Measurements from ENCODE around the gene PTCRA.
A peak's percentile ranks its signal among the peaks of the same experiment; 100 is the strongest.

Gene PTCRA

DNA sequence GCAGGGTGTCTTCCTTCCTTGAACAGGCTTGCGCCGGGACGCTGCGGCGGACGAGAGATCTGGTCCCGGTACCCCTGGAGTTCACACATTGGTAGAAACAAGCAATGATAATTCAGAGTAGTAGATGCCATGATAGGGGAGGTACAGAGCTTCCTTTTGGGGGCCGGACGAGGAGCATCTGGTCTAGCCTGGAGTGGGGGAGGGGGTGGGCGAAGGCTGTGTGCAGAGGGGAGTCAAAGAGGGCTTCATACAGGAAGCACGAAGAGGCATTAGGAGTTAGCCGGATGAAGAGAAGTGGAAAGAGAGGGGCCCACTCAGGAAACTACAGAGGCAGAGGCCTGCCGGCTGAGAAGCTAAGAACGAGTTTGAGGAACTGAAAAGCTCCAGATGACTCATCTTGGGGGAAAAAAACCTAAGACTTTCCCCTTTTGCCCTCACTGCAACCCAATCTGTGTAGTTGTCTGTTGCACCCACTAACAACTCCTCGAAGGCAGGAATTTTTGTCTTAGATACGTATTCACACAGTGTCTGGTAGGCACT is 14.0 kb downstream of the PTCRA start:
- Histone ChIP-seq H3K27me3 (ENCODE audit: control insufficient read depth in 2 of 2, insufficient read depth in 2 of 2, low read length in 2 of 2) (no peaks in the 10 kb centered on the region), H3K27ac (ENCODE audit: low read depth in 2 of 2, low read length in 2 of 2) (peak overlapping the region; percentile 86 to 92), H3K4me3 (ENCODE audit: low read length in 2 of 2) (peak overlapping the region; percentile 75 to 81), H3K9me3 (ENCODE audit: control insufficient read depth in 2 of 2, low read length in 2 of 2) (no peaks in the 10 kb centered on the region), H3K4me1 (ENCODE audit: control insufficient read depth in 2 of 2, insufficient read depth in 2 of 2, low read length in 2 of 2) (peaks cover 13 to 18% of the 10 kb centered on the region in 2 donors), H3K9ac (ENCODE audit: low read depth in 1 of 2, low read length in 2 of 2) (peak overlapping the region; percentile 73 to 80), H3K36me3 (ENCODE audit: control insufficient read depth in 2 of 2, insufficient read depth in 2 of 2, low read length in 2 of 2) (peaks cover 6% of the 10 kb centered on the region in 2 donors)

DNA sequence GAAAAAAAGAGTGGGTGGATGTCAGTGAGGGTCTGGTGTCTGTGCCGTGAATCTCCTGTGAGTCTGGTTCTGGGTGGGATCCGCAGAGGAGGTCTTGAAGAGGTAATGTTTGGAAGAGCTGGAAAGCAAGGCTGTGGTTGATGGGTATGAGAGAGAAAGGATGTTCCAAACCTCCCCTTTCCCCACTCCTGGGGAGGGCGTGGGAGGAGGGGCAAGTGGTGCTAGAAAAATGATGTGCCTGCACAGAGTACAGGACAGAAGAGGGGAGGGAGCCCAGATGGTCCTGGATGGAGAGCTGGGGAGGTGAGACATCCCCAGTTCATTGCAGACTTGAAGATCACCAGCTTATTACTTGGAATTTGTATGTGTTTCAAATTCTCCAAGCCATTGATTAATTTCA is 16.6 kb downstream of the PTCRA start:
- Histone ChIP-seq H3K9ac (ENCODE audit: low read depth in 1 of 2, low read length in 2 of 2) (no peak overlapping the region), H3K27me3 (ENCODE audit: control insufficient read depth in 2 of 2, insufficient read depth in 2 of 2, low read length in 2 of 2) (no peaks in the 10 kb centered on the region), H3K4me1 (ENCODE audit: control insufficient read depth in 2 of 2, insufficient read depth in 2 of 2, low read length in 2 of 2) (peaks cover 13 to 18% of the 10 kb centered on the region in 2 donors), H3K36me3 (ENCODE audit: control insufficient read depth in 2 of 2, insufficient read depth in 2 of 2, low read length in 2 of 2) (peaks cover 22 to 24% of the 10 kb centered on the region in 2 donors), H3K4me3 (ENCODE audit: low read length in 2 of 2) (no peak overlapping the region), H3K9me3 (ENCODE audit: control insufficient read depth in 2 of 2, low read length in 2 of 2) (no peaks in the 10 kb centered on the region), H3K27ac (ENCODE audit: low read depth in 2 of 2, low read length in 2 of 2) (no peak overlapping the region)

DNA sequence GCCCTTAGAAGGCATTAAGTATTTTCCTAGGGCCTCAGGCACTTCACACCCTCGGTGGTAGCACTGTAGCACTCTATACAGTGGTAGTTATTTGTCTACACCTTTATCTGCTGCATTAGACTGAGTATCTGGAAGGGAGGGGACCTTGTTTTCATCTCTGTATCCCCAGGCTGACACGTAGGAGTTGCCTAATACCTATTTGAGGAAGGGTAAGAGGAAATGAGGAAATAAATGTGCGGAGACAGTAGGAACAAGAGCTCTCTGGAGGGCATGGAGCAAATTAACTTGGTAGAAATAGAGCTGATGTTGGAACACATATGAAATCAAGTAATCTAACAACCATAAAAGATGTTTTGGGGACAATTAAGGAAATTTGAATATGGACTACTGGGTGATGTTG is 17.4 kb downstream of the PTCRA start:
- no peaks in the 10 kb centered on the region for H3K9me3 ChIP-seq (ENCODE audit: control insufficient read depth in 2 of 2, low read length in 2 of 2)
- no peak overlapping the region for H3K27ac ChIP-seq (ENCODE audit: low read depth in 2 of 2, low read length in 2 of 2)
- no peak overlapping the region for H3K4me3 ChIP-seq (ENCODE audit: low read length in 2 of 2)
- H3K4me1 ChIP-seq (ENCODE audit: control insufficient read depth in 2 of 2, insufficient read depth in 2 of 2, low read length in 2 of 2), result peaks cover 13 to 18% of the 10 kb centered on the region in 2 donors
- no peaks in the 10 kb centered on the region for H3K27me3 ChIP-seq (ENCODE audit: control insufficient read depth in 2 of 2, insufficient read depth in 2 of 2, low read length in 2 of 2)
- H3K36me3 ChIP-seq (ENCODE audit: control insufficient read depth in 2 of 2, insufficient read depth in 2 of 2, low read length in 2 of 2), result peaks cover 29 to 32% of the 10 kb centered on the region in 2 donors
- H3K9ac ChIP-seq (ENCODE audit: low read depth in 1 of 2, low read length in 2 of 2), result no peak overlapping the region

DNA sequence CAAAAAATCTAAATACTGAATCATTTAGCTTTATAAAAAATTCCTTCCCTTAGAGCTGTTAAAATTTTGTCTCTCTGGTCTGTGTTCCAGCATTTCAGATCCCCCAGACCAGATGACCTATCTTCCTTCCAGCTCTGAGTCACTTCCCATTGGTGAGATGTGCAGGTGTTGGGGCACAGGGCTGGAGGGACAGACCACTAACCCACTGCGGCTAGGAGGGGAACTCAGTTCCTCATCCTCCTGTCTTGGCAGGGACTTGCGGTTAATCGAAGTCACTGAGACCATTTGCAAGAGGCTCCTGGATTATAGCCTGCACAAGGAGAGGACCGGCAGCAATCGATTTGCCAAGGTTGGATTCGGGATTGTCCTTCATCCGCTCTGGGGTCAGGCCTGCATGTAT is 19.5 kb downstream of the PTCRA start:
- Histone ChIP-seq H3K9ac (ENCODE audit: low read depth in 1 of 2, low read length in 2 of 2) (no peak overlapping the region), H3K4me3 (ENCODE audit: low read length in 2 of 2) (no peak overlapping the region), H3K27me3 (ENCODE audit: control insufficient read depth in 2 of 2, insufficient read depth in 2 of 2, low read length in 2 of 2) (no peaks in the 10 kb centered on the region), H3K9me3 (ENCODE audit: control insufficient read depth in 2 of 2, low read length in 2 of 2) (no peaks in the 10 kb centered on the region), H3K4me1 (ENCODE audit: control insufficient read depth in 2 of 2, insufficient read depth in 2 of 2, low read length in 2 of 2) (peaks cover 4 to 10% of the 10 kb centered on the region in 2 donors), H3K36me3 (ENCODE audit: control insufficient read depth in 2 of 2, insufficient read depth in 2 of 2, low read length in 2 of 2) (peaks cover 44 to 46% of the 10 kb centered on the region in 2 donors), H3K27ac (ENCODE audit: low read depth in 2 of 2, low read length in 2 of 2) (no peak overlapping the region)

DNA sequence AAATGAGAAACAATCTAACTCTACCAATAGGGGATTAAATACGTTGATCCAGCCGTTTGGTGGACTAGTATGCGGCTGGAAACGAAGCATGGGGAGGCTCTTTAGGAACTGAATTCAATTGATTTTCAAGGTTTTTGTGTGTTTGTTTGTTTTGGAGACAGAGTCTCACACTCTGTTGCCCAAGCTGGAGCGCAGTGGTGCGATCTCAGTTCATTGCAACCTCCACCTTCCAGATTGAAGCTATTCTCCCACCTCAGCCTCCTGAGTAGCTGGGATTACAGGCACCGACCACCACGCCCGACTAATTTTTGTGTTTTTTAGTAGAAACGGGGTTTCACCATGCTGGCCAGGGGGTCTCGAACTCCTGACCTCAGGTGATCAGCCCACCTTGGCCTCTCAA is 20.5 kb downstream of the PTCRA start:
- Histone ChIP-seq H3K36me3 (ENCODE audit: control insufficient read depth in 2 of 2, insufficient read depth in 2 of 2, low read length in 2 of 2) (peaks cover 46 to 51% of the 10 kb centered on the region in 2 donors), H3K4me1 (ENCODE audit: control insufficient read depth in 2 of 2, insufficient read depth in 2 of 2, low read length in 2 of 2) (peaks cover 0 to 3% of the 10 kb centered on the region in 2 donors), H3K9ac (ENCODE audit: low read depth in 1 of 2, low read length in 2 of 2) (no peak overlapping the region), H3K9me3 (ENCODE audit: control insufficient read depth in 2 of 2, low read length in 2 of 2) (no peaks in the 10 kb centered on the region), H3K27me3 (ENCODE audit: control insufficient read depth in 2 of 2, insufficient read depth in 2 of 2, low read length in 2 of 2) (no peaks in the 10 kb centered on the region), H3K4me3 (ENCODE audit: low read length in 2 of 2) (no peak overlapping the region), H3K27ac (ENCODE audit: low read depth in 2 of 2, low read length in 2 of 2) (no peak overlapping the region)

DNA sequence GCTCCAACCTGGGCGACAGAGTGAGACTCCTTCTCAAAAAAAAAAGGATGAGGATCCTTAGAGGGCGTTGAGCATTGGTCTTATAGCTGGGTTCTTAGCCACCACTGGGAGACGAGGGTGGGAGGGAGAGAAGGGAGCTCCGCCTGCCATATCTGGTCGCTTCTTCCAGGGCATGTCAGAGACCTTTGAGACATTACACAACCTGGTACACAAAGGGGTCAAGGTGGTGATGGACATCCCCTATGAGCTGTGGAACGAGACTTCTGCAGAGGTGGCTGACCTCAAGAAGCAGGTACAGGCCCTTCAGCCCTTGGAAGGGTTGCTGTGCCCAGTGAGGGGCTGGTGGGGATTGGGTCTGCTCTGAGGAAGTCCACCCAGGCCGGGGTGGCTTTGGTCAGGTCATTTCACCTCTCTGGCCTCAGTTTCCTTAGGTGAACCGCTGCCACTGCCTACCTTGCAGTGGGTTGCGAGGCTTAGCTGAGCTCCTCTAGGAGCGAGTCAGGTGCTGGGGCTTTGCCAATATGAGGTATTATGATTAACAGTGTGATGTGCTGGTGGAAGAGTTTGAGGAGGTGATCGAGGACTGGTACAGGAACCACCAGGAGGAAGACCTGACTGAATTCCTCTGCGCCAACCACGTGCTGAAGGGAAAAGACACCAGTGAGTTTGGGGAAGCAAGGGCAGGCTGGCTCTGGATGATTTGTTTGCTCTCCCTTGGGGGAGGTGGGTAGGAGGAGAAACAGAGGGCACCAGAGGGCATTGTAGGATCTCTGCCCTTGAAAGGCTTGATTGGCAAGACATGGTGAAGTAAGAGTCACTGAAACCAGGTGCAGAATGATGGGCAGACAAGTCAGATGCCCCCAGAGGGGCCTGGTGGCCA is 21.9 kb downstream of the PTCRA start:
- H3K4me3 ChIP-seq (ENCODE audit: low read length in 2 of 2), result no peak overlapping the region
- no peaks in the 10 kb centered on the region for H3K9me3 ChIP-seq (ENCODE audit: control insufficient read depth in 2 of 2, low read length in 2 of 2)
- H3K27me3 ChIP-seq (ENCODE audit: control insufficient read depth in 2 of 2, insufficient read depth in 2 of 2, low read length in 2 of 2), result no peaks in the 10 kb centered on the region
- H3K36me3 ChIP-seq (ENCODE audit: control insufficient read depth in 2 of 2, insufficient read depth in 2 of 2, low read length in 2 of 2), result peaks cover 46 to 51% of the 10 kb centered on the region in 2 donors
- H3K4me1 ChIP-seq (ENCODE audit: control insufficient read depth in 2 of 2, insufficient read depth in 2 of 2, low read length in 2 of 2), result no peaks in the 10 kb centered on the region
- H3K27ac ChIP-seq (ENCODE audit: low read depth in 2 of 2, low read length in 2 of 2), result no peak overlapping the region
- H3K9ac ChIP-seq (ENCODE audit: low read depth in 1 of 2, low read length in 2 of 2), result no peak overlapping the region

DNA sequence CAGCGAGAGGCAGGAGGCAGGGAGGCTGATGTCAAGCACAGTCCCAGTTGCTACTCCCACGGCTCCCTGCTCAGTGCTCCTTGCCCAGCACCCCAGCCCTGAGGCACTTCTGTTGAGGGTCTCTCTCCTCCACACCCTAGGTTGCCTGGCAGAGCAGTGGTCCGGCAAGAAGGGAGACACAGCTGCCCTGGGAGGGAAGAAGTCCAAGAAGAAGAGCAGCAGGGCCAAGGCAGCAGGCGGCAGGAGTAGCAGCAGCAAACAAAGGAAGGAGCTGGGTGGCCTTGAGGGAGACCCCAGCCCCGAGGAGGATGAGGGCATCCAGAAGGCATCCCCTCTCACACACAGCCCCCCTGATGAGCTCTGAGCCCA is 22.6 kb downstream of the PTCRA start:
- peaks cover 46 to 51% of the 10 kb centered on the region in 2 donors for H3K36me3 ChIP-seq (ENCODE audit: control insufficient read depth in 2 of 2, insufficient read depth in 2 of 2, low read length in 2 of 2)
- H3K4me3 ChIP-seq (ENCODE audit: low read length in 2 of 2), result no peak overlapping the region
- H3K9me3 ChIP-seq (ENCODE audit: control insufficient read depth in 2 of 2, low read length in 2 of 2), result no peaks in the 10 kb centered on the region
- no peak overlapping the region for H3K9ac ChIP-seq (ENCODE audit: low read depth in 1 of 2, low read length in 2 of 2)
- H3K27ac ChIP-seq (ENCODE audit: low read depth in 2 of 2, low read length in 2 of 2), result no peak overlapping the region
- H3K4me1 ChIP-seq (ENCODE audit: control insufficient read depth in 2 of 2, insufficient read depth in 2 of 2, low read length in 2 of 2), result no peaks in the 10 kb centered on the region
- H3K27me3 ChIP-seq (ENCODE audit: control insufficient read depth in 2 of 2, insufficient read depth in 2 of 2, low read length in 2 of 2), result no peaks in the 10 kb centered on the region

DNA sequence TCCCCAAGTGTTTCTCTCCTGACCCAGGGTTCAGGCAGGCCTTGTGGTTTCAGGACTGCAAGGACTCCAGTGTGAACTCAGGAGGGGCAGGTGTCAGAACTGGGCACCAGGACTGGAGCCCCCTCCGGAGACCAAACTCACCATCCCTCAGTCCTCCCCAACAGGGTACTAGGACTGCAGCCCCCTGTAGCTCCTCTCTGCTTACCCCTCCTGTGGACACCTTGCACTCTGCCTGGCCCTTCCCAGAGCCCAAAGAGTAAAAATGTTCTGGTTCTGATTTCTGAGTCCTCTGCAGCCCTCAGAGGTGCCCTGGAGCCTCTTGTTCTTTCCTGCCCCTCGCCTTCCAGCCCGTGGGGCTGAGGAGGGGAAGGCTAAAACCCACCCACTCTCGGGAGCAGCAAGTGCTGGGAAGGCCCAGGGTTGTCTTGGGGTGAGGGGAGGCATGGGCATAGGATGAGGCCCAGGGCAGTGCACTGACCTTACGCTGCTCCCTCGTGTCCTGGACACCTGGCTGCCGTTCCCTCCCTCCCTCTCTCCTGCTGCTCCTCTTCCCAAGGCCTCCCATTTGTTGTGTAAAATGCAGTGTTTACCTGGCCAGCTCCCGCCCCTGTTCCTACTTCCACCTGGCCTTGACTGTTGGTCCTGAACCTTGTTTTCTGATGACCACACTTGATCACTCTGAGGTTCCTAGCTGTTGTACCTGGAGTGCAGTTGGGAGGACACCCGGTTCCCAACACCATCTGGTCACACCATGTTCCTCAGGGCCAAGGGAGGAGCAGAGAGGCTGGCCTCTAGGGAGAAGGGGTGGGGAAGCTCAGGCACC is 23.3 kb downstream of the PTCRA start:
- H3K27ac ChIP-seq (ENCODE audit: low read depth in 2 of 2, low read length in 2 of 2), result no peak overlapping the region
- no peaks in the 10 kb centered on the region for H3K9me3 ChIP-seq (ENCODE audit: control insufficient read depth in 2 of 2, low read length in 2 of 2)
- H3K4me1 ChIP-seq (ENCODE audit: control insufficient read depth in 2 of 2, insufficient read depth in 2 of 2, low read length in 2 of 2), result no peaks in the 10 kb centered on the region
- H3K36me3 ChIP-seq (ENCODE audit: control insufficient read depth in 2 of 2, insufficient read depth in 2 of 2, low read length in 2 of 2), result peaks cover 45 to 52% of the 10 kb centered on the region in 2 donors
- no peak overlapping the region for H3K4me3 ChIP-seq (ENCODE audit: low read length in 2 of 2)
- no peak overlapping the region for H3K9ac ChIP-seq (ENCODE audit: low read depth in 1 of 2, low read length in 2 of 2)
- no peaks in the 10 kb centered on the region for H3K27me3 ChIP-seq (ENCODE audit: control insufficient read depth in 2 of 2, insufficient read depth in 2 of 2, low read length in 2 of 2)

DNA sequence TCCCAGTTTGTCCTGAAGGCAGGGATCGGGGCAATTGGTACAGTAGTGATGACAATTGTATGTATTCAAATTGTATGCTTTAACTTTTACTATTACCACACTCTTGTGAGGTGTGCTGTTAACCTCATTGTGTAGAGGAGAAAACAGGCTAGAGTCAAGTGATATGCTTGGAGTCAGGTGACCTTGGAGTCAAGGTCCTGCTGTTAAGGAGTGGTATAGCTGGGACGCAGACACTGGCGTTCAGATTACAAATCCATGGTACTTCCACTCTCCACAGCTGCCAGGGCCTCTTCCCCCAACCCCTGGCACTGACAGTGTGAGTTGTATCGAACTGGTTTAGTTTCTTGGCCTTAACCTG is 23.9 kb downstream of the PTCRA start:
- Histone ChIP-seq H3K9me3 (ENCODE audit: control insufficient read depth in 2 of 2, low read length in 2 of 2) (no peaks in the 10 kb centered on the region), H3K4me1 (ENCODE audit: control insufficient read depth in 2 of 2, insufficient read depth in 2 of 2, low read length in 2 of 2) (no peaks in the 10 kb centered on the region), H3K4me3 (ENCODE audit: low read length in 2 of 2) (no peak overlapping the region), H3K36me3 (ENCODE audit: control insufficient read depth in 2 of 2, insufficient read depth in 2 of 2, low read length in 2 of 2) (peaks cover 40 to 49% of the 10 kb centered on the region in 2 donors), H3K27ac (ENCODE audit: low read depth in 2 of 2, low read length in 2 of 2) (no peak overlapping the region), H3K9ac (ENCODE audit: low read depth in 1 of 2, low read length in 2 of 2) (no peak overlapping the region), H3K27me3 (ENCODE audit: control insufficient read depth in 2 of 2, insufficient read depth in 2 of 2, low read length in 2 of 2) (no peaks in the 10 kb centered on the region)

DNA sequence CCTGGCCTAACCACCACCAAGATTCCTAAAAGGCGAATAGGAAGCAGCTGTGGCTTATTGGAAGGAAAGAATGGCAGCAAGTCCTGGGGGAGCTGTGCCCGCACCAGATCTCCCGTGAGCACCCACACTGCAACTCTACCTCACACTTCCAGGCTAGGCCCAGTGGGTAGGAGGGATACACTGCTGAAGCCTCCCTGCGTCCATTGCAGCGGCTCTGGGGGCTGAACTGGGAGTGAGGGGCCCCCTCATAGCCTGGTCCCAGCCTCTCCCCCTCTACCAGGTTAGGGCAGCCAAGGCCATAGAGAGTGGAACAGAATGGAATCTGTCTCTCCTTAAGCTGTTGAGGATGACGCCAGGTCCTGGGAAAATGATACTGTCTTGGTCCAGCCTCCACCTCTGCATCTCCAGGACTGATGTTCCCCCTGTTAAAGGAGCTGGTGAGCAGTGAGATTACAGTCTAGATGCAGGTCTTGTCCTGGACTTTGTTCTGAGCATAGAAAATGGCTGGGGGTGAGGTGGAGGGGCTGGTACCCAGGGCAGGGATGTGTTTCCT is 24.7 kb downstream of the PTCRA start:
- no peaks in the 10 kb centered on the region for H3K27me3 ChIP-seq (ENCODE audit: control insufficient read depth in 2 of 2, insufficient read depth in 2 of 2, low read length in 2 of 2)
- H3K27ac ChIP-seq (ENCODE audit: low read depth in 2 of 2, low read length in 2 of 2), result no peak overlapping the region
- H3K36me3 ChIP-seq (ENCODE audit: control insufficient read depth in 2 of 2, insufficient read depth in 2 of 2, low read length in 2 of 2), result peaks cover 37 to 45% of the 10 kb centered on the region in 2 donors
- no peaks in the 10 kb centered on the region for H3K9me3 ChIP-seq (ENCODE audit: control insufficient read depth in 2 of 2, low read length in 2 of 2)
- no peak overlapping the region for H3K4me3 ChIP-seq (ENCODE audit: low read length in 2 of 2)
- H3K9ac ChIP-seq (ENCODE audit: low read depth in 1 of 2, low read length in 2 of 2), result no peak overlapping the region
- no peaks in the 10 kb centered on the region for H3K4me1 ChIP-seq (ENCODE audit: control insufficient read depth in 2 of 2, insufficient read depth in 2 of 2, low read length in 2 of 2)
